ENCODE data around the gene GLG1. TPM values are rescaled to one million over a fixed set of nuclear protein-coding genes. Genes with fewer than 3 reads are reported as not detected.
A peak's percentile ranks its signal among the peaks of the same experiment; 100 is the strongest.

Gene GLG1
- total RNA-seq, 1 experiment from 2014 or later = 487 TPM

- H3K36me3 ChIP-seq (ENCODE audit: insufficient read depth, low read length, poor library complexity, severe bottlenecking) = peaks cover 99% of the 10 kb centered on the region
- intact Hi-C loops (cut with micrococcal nuclease; ENCODE audit: unreplicated experiment) = no loop called here
- H3K27me3 ChIP-seq (replicated peaks; ENCODE audit: insufficient read depth, low read depth, low read length, poor library complexity) = no peaks in the 10 kb centered on the region
- TSS peak; percentile 22 for BruUV-seq (replicated peaks)
- TF ChIP-seq EZH2 (IDR thresholded peaks at IDR 0.05; ENCODE audit: borderline replicate concordance, low read depth, low read length, poor library complexity, severe bottlenecking) (no peak), CTCF (conservative IDR thresholded peaks at IDR 0.05; ENCODE audit: low read depth, low read length) (no peak)
- H3K9me3 ChIP-seq (ENCODE audit: low read depth, low read length, poor library complexity, severe bottlenecking) = no peaks in the 10 kb centered on the region
- ChIA-PET CTCF (no interaction called here), POLR2A (ENCODE audit: low non-redundant PET) (no interaction called here)
- H3K4me3 ChIP-seq (ENCODE audit: low read depth, low read length, poor library complexity, severe bottlenecking) = no peak overlapping the region
- H3K4me1 ChIP-seq (ENCODE audit: insufficient read depth, low read length, poor library complexity, severe bottlenecking) = no peaks in the 10 kb centered on the region
- no peak for DNase-seq (ENCODE audit: low spot score)
- no peak overlapping the region for H3K27ac ChIP-seq (ENCODE audit: low read depth, low read length, poor library complexity, severe bottlenecking)
These were observed 134.4 kb downstream of the GLG1 start for GRCh38 chr16:74472540-74472939.

GRCh38 chr16:74472010-74472409 is 134.9 kb downstream of the GLG1 start:
- Histone ChIP-seq H3K9me3 (ENCODE audit: low read depth, low read length, poor library complexity, severe bottlenecking) (no peaks in the 10 kb centered on the region), H3K4me3 (ENCODE audit: low read depth, low read length, poor library complexity, severe bottlenecking) (no peak overlapping the region), H3K4me1 (ENCODE audit: insufficient read depth, low read length, poor library complexity, severe bottlenecking) (peaks cover 3% of the 10 kb centered on the region), H3K27me3 (replicated peaks; ENCODE audit: insufficient read depth, low read depth, low read length, poor library complexity) (no peaks in the 10 kb centered on the region), H3K36me3 (ENCODE audit: insufficient read depth, low read length, poor library complexity, severe bottlenecking) (peaks cover 99% of the 10 kb centered on the region), H3K27ac (ENCODE audit: low read depth, low read length, poor library complexity, severe bottlenecking) (no peak overlapping the region)
- DNase-seq (ENCODE audit: low spot score) = no peak
- intact Hi-C loops (cut with micrococcal nuclease; ENCODE audit: unreplicated experiment) = no loop called here
- TF ChIP-seq CTCF (conservative IDR thresholded peaks at IDR 0.05; ENCODE audit: low read depth, low read length) = no peak
- TF ChIP-seq EZH2 (IDR thresholded peaks at IDR 0.05; ENCODE audit: borderline replicate concordance, low read depth, low read length, poor library complexity, severe bottlenecking) = no peak
- POLR2A ChIA-PET (ENCODE audit: low non-redundant PET) = no interaction called here
- CTCF ChIA-PET = no interaction called here
- BruUV-seq (replicated peaks) = no TSS peak

- peaks cover 99% of the 10 kb centered on the region for H3K36me3 ChIP-seq (ENCODE audit: insufficient read depth, low read length, poor library complexity, severe bottlenecking)
- POLR2A ChIA-PET (ENCODE audit: low non-redundant PET) = no interaction called here
These were observed 136.9 kb downstream of the GLG1 start for GRCh38 chr16:74469946-74470478.

More at GRCh38 chr16:74469946-74470478, 136.9 kb downstream of the GLG1 start:
- no TSS peak for BruUV-seq (replicated peaks)
- CTCF ChIA-PET = no interaction called here
- intact Hi-C loops (cut with micrococcal nuclease; ENCODE audit: unreplicated experiment) = no loop called here
- Histone ChIP-seq H3K27me3 (replicated peaks; ENCODE audit: insufficient read depth, low read depth, low read length, poor library complexity) (no peaks in the 10 kb centered on the region), H3K4me3 (ENCODE audit: low read depth, low read length, poor library complexity, severe bottlenecking) (no peak overlapping the region), H3K4me1 (ENCODE audit: insufficient read depth, low read length, poor library complexity, severe bottlenecking) (peaks cover 5% of the 10 kb centered on the region), H3K9me3 (ENCODE audit: low read depth, low read length, poor library complexity, severe bottlenecking) (no peaks in the 10 kb centered on the region), H3K27ac (ENCODE audit: low read depth, low read length, poor library complexity, severe bottlenecking) (no peak overlapping the region)
- no peak for DNase-seq (ENCODE audit: low spot score)
- TF ChIP-seq CTCF (conservative IDR thresholded peaks at IDR 0.05; ENCODE audit: low read depth, low read length) = no peak
- no peak for TF ChIP-seq EZH2 (IDR thresholded peaks at IDR 0.05; ENCODE audit: borderline replicate concordance, low read depth, low read length, poor library complexity, severe bottlenecking)

Measured in A673 (cell line).